Esophagus muscularis mucosa (tissue), 3 donors: ENCODE results near the gene CCNI2.

ENCODE experiments used
- CTCF ChIP-seq, 3 experiments: fragments of 200-600 bp in 2 of 3; fragments of 450-650 bp in 1 of 3; sonication (generic) in 2 of 3; IDR thresholded peaks; one replicate each; pipeline ENCODE4 v1.5.1; 2017 to 2019; ENCODE audit warnings: antibody characterized with exemption in 3 of 3, mild to moderate bottlenecking in 2 of 3, moderate library complexity in 1 of 3
- POLR2A ChIP-seq: fragments of 450-650 bp; IDR thresholded peaks from one replicate; pipeline ENCODE4 v1.6.1; 2017; ENCODE audit warnings: antibody characterized with exemption, moderate library complexity, mild to moderate bottlenecking, low read depth
- POLR2AphosphoS5 ChIP-seq, 2 donors: sonication (generic); formaldehyde crosslinking; IDR thresholded peaks; one replicate each; pipeline ENCODE4 v1.6.1; 2017; ENCODE audit warnings: antibody characterized with exemption in 2 of 2

- TF ChIP-seq CTCF (IDR thresholded peaks at IDR 0.05) (no peak), POLR2AphosphoS5 (IDR thresholded peaks at IDR 0.05) (no peak), POLR2A (no peak)
These were observed 19.5 kb downstream of the CCNI2 start for GRCh38 chr5:132766806-132767055.
